Measurements from ENCODE around the gene GOLT1A.
"Not testable (repeated sequence)": the region's sequence is repeated elsewhere in the genome, so short reads cannot be mapped to it uniquely, and the experiment has no call there.

The GOLT1A gene

DNA sequence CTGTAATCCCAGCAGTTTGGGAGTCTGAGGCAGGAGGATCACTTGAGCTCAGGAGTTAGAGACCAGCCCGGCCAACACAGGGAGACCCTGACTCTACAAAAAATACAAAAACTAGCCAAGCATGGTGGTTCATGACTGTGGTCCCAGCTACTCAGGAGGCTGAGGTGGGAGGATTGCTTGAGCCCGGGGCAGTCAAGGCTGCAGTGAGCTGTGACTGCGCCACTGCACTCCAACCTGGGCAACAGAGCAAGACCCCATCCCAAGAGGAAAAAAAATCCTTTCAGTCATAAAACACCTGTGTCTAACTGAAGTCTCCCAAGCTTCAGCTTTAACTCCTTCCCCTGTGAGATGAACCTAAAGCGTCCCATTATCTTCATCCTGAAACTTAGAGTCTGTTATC is 33.1 kb upstream of the GOLT1A start:
- DNase-seq: no peak

DNA sequence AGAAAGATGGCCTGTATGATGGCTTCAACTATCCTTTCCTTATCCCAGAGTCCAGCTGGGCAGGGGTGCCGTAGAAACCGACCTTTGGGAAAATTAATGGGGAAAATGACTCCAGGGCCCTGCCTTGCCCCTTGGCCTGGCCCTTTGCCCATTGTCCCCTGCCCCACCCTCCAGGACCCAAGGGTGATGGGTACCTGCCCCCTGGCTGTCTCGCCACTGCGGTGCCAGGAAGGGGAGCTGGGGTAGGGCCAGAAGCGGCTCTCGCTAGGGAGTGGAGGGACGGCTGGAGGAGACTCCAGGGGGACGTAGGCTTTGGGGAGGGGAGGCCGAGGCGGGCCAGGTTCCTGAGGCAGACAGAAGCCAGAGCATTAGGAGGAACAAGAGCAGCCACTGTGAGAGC is 29.1 kb upstream of the GOLT1A start:
- DNase-seq: no peak

DNA sequence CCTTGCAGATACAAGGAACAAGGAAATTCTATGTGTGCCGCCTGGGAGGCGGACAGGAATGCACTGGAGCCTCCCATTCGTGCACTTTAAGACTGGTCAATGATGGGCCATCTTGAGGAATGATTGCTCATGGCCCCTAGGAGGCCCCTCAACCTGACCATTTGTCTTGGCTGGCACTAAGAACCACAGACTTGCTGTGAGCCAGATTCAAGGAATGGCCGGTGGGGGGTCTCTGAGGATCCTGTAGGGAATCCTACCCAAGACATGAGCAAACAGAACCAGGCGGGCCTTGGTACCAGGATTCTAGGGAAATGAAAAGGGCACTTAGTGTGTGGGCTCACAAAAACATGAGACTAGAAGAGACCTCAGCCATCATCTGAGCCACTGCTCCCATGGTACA is 28.1 kb upstream of the GOLT1A start:
- DNase-seq: no peak

DNA sequence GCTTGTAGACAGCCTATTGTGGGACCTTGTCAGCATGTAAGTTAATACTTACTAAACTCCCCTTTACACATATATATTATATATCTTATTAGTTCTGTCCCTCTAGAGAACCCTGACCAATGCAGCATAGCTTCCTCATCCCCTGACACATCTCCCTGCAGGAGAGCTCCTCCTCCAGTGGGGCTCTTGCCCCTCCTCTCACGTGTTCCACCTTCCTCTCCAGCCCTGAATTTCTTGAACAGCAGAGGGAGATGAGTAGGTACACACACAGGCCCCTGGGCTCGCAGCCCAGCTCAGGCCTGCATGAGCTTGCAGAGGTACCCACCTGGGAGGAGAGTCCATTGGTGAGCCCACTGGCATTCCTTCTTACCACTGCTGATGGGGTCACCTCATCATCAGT is 27.3 kb upstream of the GOLT1A start:
- DNase-seq: no peak

DNA sequence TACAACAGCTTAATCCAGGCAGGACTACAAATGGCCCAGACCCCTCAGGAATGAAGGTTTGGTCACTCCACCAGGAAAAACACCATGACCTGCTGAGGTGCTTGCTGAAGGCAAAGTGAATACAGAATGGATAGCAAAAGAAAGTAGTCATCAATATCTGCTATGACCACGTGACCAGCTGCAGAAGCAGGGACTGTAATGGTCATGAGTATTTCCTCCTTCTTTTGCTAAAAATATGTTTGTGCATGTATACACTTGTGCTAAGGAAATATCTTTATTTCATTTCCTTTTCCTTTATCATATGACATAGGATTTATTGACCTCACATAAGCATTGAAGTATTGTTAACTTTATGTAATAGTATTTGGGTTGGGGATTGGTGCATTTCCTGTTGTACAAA is 26.4 kb upstream of the GOLT1A start:
- no peak for DNase-seq

- DNase-seq: not testable (repeated sequence)
These were observed 25.6 kb upstream of the GOLT1A start for GRCh38 chr1:204239401-204239800.

DNA sequence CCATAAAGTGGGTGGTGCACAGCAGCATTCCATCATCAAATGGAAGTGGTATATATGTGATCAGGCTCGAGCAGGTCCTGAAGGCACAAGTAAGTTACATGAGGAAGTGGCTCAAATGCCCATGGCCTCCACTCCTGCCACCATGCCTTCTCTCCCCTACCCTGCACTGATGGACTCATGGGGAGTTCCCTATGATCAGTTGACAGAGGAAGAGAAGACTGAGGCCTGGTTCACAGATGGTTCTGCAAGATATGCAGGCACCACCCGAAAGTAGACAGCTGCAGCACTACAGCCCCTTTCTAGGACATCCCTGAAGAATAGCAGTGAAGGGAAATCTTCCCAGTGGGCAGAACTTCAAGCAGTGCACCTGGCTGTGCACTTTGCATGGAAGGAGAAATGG is 24.7 kb upstream of the GOLT1A start:
- not testable (repeated sequence) for DNase-seq

- DNase-seq: not testable (repeated sequence)
These were observed 23.7 kb upstream of the GOLT1A start for GRCh38 chr1:204237515-204237914.

DNA sequence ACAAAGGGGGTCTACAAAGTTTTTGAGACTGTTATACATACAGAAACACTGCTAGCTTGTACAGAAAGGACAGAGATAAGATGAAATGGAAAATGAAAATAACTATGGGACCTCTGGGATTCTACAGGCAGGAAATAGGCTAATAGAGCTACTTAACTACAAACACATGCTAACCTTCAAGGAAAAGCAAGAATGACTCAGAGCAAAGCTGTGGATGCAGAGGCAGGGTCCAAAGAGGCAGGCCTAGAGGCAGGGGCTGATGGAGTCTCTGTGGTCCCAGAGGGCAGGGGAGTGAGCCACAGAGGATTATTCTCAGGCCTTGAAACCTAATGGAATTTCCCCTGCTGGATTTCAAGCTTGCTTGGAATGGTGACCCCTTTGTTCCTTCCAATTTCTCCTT is 18.7 kb upstream of the GOLT1A start:
- no peak for DNase-seq

DNA sequence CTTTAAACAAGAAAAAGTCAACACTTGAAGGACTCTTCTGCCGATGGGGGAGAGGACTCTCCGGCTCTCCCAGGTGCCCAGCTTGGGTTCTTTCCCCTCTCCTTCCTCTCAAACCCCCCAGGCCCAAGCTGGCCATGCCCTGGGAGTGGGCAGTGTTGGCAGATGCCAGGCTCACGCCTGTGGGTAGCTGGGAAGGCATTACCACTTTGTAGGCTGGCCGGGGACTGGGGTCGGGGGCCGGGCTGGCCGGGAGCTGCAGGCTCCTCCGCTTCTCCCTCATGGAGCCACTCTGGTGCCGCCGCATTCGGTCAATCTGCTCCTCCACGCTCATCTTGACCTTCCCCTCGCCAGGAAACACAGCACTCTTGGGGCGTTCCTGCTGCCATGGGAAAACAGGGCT is 16.4 kb upstream of the GOLT1A start:
- DNase-seq: no peak

- no peak for DNase-seq
These were observed 15.1 kb upstream of the GOLT1A start for GRCh38 chr1:204228896-204229295.

DNA sequence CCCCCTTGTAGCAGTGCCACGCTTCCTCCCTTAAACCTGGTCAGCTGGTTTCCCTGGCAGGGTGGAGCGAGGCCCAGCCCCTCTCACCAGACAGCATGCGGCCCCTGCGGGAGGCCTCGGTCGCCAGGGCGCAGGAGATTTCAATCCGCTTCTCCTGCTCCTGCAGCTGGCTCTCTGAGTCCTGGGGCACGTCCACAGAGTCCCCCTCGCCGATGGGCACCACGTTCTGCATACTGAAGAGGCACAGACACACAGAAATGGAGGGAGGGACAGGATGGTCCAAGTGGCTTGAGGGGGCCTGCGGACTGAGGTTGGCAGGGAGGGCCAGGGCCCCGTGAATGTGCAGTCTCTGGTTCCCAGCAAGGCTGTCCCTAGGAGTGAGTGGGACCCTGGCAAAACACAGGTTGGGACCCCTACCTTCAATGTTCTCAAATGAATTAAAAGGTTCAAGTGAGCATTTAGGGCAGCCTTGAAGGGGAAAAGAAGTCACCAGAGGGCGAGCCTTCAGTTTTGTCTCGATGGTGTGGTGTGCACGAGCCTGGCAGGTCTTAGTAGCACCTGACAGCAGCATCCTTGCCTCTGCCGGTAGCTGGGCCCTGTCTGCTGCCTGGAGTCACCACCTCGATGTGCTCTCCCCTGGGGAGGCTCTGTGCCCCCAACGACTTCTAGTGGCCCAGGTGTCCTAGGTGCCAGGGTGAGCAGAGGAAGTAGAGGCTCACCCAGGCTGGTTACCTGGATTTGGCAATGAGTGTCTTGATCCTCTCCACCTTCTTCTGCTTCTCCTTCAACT is 14.4 kb upstream of the GOLT1A start:
- DNase-seq: no peak

DNA sequence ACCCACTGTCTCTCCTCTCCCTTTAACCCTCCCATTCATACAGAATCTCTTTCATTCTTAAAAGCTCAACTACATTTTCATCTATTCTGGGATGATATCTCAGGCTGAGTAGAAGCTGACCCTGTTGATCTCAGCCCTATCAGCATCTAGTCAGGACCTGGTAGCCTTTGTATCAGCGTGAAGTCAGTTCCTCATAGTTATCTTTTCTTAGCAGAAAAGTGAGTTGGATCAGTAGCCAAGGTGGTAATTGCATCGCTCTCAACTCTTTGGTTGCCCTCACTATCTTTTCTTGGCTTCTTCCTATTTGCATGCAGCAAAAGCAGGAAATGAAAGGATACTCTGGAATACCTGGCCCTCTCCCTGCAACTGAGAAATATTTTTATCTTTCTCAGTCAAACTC is 13.6 kb upstream of the GOLT1A start:
- no peak for DNase-seq

- no peak for DNase-seq
These were observed 12.3 kb upstream of the GOLT1A start for GRCh38 chr1:204225841-204226735.

DNA sequence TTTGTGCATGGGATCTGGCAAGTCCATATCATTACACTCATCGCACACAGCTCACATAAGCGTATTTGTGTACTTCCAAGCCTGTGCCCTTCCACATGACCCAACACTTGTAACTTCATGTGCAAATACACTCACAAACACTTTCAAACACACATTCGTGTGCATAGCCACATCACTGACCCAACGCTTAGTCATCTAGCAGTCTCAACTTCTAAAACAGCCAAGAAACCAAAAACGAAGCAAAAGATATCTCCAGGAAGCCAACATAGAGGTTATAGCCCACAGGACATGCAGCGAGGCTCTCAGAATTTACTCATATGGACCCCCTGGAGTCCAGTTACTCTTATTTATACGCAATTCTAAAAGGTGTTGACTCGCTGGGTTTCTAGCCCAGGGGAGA is 10.9 kb upstream of the GOLT1A start:
- DNase-seq: no peak

GRCh38 chr1:204223129-204223860 is 9.5 kb upstream of the GOLT1A start:
- no peak for DNase-seq

GRCh38 chr1:204222764-204223055 is 8.9 kb upstream of the GOLT1A start:
- no peak for DNase-seq

DNA sequence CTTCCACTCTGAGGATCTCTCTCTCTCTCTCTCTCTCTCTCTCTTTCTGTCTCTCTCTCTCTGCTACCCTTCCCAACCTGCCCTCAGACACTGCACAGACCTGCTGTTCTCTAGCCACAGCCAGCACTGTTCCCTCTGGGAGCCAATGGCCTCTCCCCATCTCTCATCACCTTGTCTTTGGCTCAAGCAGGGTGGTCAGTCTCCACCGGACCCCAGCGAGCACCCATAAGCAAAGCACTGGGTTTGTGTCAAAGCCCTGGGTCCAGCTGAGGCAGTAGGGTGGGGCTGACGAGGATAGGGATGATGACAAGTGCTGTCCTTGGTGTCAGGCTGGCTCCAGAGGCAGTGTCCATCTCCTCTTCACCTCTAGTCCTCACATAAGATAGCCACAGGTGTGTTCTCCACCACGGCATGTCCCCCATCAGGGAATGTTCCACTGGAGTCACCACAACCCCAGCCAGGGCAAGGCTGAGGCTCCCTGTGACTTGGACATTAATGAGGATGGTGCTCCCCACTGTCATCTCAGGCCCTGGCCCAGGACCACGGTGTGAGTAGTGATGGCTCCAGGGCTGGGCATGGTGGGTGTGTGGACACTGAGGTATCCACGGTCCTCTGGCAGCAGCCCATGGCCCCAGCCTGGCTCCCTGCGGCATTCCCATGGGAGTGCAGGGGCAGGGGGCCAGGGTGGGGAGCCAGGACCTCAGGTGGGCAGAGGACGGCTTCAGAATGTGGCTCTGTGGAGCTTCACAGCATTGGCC is 8.4 kb upstream of the GOLT1A start:
- DNase-seq: no peak

- DNase-seq: no peak
These were observed 7.5 kb upstream of the GOLT1A start for GRCh38 chr1:204221271-204221670.

DNA sequence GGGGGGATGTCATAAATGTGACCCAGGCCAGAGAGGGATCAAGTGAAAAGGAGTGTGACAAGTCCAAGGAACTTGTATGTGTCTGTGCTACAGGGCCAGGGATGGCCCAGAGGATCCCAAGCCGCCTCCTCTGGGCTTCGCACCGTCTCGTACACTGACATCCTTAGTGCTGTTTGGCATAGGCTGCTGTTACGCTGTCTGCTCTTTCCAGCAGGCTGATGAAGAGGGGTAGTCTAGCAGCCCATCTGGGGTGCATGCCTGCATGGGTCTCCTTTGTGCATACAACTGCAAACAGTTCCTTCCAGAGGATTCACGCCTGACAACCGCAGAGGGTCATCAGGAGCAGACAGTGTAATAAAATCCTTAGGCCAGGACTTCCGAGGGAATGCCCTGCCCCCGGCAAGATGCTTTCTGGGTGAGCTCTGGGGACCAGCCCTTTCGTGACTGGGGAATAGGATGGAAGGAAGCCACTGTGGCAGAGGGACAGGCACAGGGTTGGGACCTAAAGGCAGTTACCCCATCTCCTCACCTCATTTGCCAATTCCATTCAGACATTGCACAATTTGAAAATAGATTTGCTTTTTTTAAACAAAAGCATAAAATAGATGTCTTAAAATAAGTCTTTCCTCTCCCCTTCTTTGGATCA is 6.3 kb upstream of the GOLT1A start:
- no peak for DNase-seq

GRCh38 chr1:204218552-204218951 is 4.8 kb upstream of the GOLT1A start:
- DNase-seq: no peak

DNA sequence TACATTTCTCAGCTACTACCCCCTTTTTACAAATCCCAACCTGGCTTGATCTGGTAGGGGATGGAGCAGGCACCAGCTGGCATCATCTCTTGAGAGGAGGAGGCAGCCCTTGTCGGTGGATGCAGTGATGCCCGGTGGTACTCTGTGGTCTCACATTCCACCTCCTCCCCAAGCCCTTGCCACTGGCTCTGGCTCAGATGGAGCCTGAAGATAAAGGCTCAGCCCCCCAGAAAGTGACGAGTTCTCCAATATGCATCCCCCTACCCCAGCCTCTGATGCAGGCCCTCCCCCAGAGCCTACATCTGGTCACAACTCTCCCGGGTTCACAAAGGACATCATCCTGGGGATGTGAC is 3.8 kb upstream of the GOLT1A start:
- no peak for DNase-seq
